Measurements from ENCODE around the gene DACT2.
"Not testable (repeated sequence)": the region's sequence is repeated elsewhere in the genome, so short reads cannot be mapped to it uniquely, and the experiment has no call there.

DNA sequence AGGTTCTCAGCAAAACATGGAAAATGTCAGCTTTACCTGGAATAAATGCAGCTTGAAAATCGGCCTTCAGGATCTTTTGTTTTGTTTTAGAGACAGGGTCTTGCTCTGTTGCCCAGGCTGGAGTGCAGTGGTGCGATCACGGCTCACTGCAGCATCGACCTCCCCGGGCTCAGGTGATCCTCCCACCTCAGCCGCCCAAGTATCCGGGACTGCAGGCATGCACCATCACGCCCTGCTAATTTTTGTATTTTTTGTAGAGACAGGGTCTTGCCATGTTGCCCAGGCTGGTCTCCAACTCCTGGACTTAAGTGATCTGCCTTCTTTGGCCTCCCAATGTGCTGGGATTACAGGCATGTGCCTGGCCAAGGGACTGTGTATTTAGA, 7.5 kb downstream of the DACT2 start:
- TF ChIP-seq, protein P1, sequence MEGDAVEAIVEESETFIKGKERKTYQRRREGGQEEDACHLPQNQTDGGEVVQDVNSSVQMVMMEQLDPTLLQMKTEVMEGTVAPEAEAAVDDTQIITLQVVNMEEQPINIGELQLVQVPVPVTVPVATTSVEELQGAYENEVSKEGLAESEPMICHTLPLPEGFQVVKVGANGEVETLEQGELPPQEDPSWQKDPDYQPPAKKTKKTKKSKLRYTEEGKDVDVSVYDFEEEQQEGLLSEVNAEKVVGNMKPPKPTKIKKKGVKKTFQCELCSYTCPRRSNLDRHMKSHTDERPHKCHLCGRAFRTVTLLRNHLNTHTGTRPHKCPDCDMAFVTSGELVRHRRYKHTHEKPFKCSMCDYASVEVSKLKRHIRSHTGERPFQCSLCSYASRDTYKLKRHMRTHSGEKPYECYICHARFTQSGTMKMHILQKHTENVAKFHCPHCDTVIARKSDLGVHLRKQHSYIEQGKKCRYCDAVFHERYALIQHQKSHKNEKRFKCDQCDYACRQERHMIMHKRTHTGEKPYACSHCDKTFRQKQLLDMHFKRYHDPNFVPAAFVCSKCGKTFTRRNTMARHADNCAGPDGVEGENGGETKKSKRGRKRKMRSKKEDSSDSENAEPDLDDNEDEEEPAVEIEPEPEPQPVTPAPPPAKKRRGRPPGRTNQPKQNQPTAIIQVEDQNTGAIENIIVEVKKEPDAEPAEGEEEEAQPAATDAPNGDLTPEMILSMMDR (conservative IDR thresholded peaks at IDR 0.05 in 1 of 2, IDR thresholded peaks at IDR 0.05 in 1 of 2; ENCODE audit: low read depth in 1 of 2, low read length in 2 of 2), result not testable (repeated sequence)
- TF ChIP-seq EZH2 (IDR thresholded peaks at IDR 0.05; ENCODE audit: low read length, missing control alignments), result not testable (repeated sequence)
